Epithelial cell of proximal tubule (primary cell): ENCODE measurements around the gene OTUD5. TPM values are rescaled to one million over a fixed set of nuclear protein-coding genes. Genes with fewer than 3 reads are reported as not detected.

Experiments used
- DNase-seq: peaks from one replicate; pipeline ENCODE4 v3.0.0-alpha.2; 2011; ENCODE audit warnings: low read depth
- H3K4me3 ChIP-seq: 2 replicates; pipeline ENCODE4 v1.5.1; 2011; ENCODE audit warnings: low read depth, mild to moderate bottlenecking, low read length
- CTCF ChIP-seq: conservative IDR thresholded peaks from 2 replicates; pipeline ENCODE4 v1.5.1; 2012; ENCODE audit warnings: low read depth, mild to moderate bottlenecking, low read length
- total RNA-seq: library from RNA; depleted of rRNA; stranded (reverse); fragments of >200 nt; gene quantifications from 2 replicates; pipeline ENCODE4 v1.2.3, GENCODE V29; 2015

OTUD5 gene
- total RNA-seq, 1 donor from 2014 or later, result 44.2 TPM

GRCh38 chrX:48911412-48912182 lies 45.8 kb downstream of the OTUD5 start, which contains the start of gene SLC35A2:
SLC35A2 (minus strand) TSS chrX:48911646; CDS start chrX:48911636, 10 bp downstream.
- no peak for DNase-seq
- H3K4me3 ChIP-seq, result peak within 1 kb of the TSS; percentile 78
- no peak for TF ChIP-seq CTCF

DNA sequence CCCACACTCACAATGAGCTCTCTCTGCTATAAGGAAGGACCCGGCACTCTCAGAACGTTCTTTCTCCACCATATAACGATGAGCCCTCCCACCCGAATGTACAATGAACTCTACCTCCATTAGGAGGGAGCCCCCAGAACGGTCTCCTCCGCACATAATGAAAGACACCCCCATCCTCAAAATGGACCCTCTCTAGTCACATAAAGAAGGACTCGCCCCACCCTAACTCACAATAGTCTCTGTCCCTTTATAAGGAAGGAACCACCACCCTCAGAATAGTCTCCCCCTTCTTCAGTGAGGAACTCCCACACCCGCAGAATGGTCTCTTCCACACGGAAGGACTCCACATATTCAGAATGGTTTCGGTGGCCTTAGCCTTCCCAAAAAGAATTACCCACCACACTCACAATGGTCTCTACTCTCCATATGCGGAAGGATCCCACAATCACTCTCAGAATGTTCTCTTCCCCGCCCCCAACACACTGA lies 46.4 kb downstream of the OTUD5 start:
- no peak for DNase-seq
- no peak for TF ChIP-seq CTCF
- peak overlapping the region; percentile 78 for H3K4me3 ChIP-seq

DNA sequence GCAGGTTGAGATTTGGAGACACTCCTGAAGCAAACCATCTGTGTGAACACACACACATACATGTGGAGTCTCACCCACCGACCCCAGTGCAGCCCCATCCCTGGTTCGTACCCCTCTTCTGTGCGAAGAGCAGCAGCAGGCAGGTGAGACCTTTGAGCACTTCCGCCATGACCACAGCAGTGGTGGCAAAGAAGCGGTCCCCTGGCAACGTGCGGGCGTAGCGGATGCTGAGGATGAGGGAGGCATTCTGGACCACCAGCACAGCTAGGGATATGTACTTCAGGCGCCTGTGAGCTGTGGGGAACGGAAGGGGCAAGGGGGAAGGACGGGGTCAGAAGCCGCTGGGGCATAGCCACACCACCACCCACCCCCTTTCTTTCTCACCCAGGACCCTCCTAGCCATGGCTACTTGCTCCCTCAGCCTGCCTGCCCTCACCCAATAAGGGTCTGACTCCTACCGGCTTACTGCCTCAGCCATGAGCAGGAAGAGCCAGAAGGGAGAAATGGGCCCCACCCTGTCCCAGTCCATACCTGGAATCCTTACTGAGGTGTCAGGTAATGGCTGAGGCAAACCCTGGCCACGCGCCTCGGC lies 47.6 kb downstream of the OTUD5 start:
- no peak for DNase-seq
- H3K4me3 ChIP-seq, result no peak overlapping the region
- no peak for TF ChIP-seq CTCF

DNA sequence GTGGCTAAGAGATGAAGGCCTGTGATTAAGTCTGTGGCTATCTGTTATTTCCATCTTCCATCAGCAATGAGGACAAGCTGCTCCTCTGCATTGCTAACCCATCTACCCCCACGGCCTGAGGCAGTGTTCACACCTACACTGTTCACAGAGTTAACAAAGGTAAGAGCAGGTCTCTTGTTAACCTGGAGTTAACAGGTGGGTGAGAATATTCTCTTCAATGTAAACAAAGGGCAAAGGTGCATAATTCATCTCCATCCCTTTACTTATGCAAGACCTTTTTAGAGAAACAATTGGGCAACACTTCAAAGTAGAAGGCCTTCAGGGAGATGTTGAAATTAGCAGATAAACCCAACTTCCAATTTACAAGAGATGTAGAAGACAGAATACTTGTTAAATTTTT lies 48.8 kb downstream of the OTUD5 start:
- no peak for DNase-seq
- TF ChIP-seq CTCF, result no peak
- no peak overlapping the region for H3K4me3 ChIP-seq

GRCh38 chrX:48905090-48905790 lies 52.2 kb downstream of the OTUD5 start:
- DNase-seq, result no peak
- TF ChIP-seq CTCF, result no peak
- no peak overlapping the region for H3K4me3 ChIP-seq

GRCh38 chrX:48904626-48905025 lies 52.8 kb downstream of the OTUD5 start:
- H3K4me3 ChIP-seq, result no peak overlapping the region
- DNase-seq, result no peak
- no peak for TF ChIP-seq CTCF
